ENCODE data around the gene PTPRE.

Gene PTPRE, protein sequence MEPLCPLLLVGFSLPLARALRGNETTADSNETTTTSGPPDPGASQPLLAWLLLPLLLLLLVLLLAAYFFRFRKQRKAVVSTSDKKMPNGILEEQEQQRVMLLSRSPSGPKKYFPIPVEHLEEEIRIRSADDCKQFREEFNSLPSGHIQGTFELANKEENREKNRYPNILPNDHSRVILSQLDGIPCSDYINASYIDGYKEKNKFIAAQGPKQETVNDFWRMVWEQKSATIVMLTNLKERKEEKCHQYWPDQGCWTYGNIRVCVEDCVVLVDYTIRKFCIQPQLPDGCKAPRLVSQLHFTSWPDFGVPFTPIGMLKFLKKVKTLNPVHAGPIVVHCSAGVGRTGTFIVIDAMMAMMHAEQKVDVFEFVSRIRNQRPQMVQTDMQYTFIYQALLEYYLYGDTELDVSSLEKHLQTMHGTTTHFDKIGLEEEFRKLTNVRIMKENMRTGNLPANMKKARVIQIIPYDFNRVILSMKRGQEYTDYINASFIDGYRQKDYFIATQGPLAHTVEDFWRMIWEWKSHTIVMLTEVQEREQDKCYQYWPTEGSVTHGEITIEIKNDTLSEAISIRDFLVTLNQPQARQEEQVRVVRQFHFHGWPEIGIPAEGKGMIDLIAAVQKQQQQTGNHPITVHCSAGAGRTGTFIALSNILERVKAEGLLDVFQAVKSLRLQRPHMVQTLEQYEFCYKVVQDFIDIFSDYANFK

DNA sequence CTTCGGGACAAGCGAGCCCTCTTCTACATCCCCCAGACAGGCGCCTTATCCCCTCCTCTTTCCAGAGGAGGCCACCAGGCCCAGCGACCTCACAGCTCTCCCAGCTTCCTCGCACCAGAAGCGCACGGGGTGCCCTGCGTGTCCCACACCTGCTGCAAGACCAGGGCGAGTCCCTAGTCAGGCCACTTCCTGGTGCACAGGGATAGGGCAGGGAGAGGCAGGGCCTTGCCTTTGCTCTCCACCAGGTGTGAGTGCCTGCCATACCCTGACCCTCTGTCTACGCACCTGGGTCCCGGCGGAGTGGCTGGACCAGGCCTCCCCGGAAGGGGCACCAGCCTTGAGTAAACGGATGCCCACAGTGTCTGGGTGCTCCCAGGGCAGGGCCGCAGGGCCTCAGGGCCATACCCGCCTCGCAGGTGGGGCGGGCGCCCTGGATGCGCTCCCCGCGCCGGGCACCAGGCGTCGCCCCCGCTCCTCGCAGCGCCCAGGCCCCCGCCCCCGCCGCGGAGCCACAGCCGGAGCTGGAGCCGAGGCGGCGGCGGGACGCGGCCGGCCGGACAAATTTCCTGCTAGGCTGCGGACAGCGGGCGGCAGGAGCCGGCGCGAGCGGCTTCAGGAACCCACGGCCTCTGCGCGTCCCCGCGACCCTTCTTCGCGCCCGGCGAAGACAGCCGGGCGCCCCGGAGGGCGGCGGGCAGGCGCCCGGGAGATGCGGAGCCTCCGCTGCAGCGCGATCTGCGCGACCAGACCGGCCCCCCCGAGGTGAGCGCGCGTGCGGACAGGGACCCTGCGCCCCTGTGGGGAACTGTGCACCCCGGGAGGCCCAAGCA, at the start of gene PTPRE:
Gene PTPRE, plus strand, starts transcription at position 556 of the 830 bp plus-strand sequence. CDS start 133,779 bp downstream, outside the sequence.
- Histone ChIP-seq H3K36me3 (ENCODE audit: insufficient read depth, low read length) (no peaks in the 10 kb centered on the region), H3K9me3 (ENCODE audit: low read length) (no peaks in the 10 kb centered on the region), H3K9ac (ENCODE audit: low read length) (no peak within 1 kb of the TSS), H3K27me3 (ENCODE audit: control insufficient read depth in 1 of 2, insufficient read depth in 2 of 2, low read length in 2 of 2) (peaks cover 0 to 11% of the 10 kb centered on the region in 2 donors), H3K4me1 (ENCODE audit: insufficient read depth, low read length) (peaks cover 4% of the 10 kb centered on the region), H3K4me3 (ENCODE audit: low read depth in 1 of 2, low read length in 2 of 2) (peak within 1 kb of the TSS; percentile 32 to 71), H3K27ac (ENCODE audit: low read depth, low read length) (peak within 1 kb of the TSS; percentile 34)

DNA sequence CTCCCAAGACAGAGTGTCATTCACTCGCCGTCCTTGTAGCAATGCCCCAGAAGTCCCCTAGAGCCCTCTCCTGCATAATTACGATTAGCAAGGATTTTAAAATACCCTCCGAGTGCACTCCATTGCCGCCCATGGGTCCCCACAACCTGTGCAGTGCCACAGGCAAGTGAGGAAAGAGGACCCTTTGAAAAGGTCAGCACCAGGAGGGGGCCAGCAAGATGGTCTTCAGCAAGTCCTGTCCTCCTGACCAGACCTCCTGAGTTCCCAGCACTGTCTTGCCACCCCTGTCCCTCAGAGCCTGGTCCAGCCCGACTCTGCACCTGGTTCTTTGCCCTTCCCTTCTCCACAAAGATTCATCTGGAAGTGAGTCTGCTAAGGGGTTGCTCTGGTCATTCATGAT, 46.3 kb upstream of the PTPRE start:
- H3K4me1 ChIP-seq (ENCODE audit: insufficient read depth, low read length) = no peaks in the 10 kb centered on the region
- no peak overlapping the region for H3K27ac ChIP-seq (ENCODE audit: low read depth, low read length)
- no peak overlapping the region for H3K4me3 ChIP-seq (ENCODE audit: low read depth in 1 of 2, low read length in 2 of 2)
- no peak overlapping the region for H3K9ac ChIP-seq (ENCODE audit: low read length)
- H3K36me3 ChIP-seq (ENCODE audit: insufficient read depth, low read length) = no peaks in the 10 kb centered on the region
- no peaks in the 10 kb centered on the region for H3K27me3 ChIP-seq (ENCODE audit: control insufficient read depth in 1 of 2, insufficient read depth in 2 of 2, low read length in 2 of 2)
- H3K9me3 ChIP-seq (ENCODE audit: low read length) = no peaks in the 10 kb centered on the region

DNA sequence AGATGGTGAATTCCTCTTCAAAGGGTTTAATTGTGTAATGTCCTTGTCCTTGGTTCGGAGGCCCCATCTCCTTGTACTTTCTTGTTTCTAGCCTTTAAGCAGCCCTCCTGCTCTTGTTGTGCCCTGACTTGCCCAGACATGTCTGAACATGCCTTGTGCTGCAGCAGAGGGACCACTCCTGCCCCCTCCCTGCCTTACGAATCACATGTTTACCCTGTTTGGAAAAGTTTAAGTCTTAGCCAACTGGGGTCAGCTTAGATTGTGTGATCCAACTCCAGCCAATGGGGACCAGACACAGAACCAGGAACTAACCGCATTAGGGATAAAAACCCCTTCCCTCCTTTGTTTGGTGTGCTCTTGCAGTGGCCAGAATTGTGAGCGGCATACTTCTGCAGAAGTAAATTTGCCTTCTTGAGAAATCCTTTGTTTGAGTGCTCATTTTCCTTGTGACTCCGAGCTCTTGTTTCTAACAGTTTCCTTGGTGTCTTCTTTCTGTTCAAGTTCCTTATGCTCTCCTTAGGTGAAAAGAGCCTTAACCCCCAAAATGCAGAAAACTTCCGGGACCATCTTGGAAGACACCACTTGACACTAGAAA, 43.6 kb upstream of the PTPRE start:
- Histone ChIP-seq H3K27me3 (ENCODE audit: control insufficient read depth in 1 of 2, insufficient read depth in 2 of 2, low read length in 2 of 2) (no peaks in the 10 kb centered on the region), H3K4me3 (ENCODE audit: low read depth in 1 of 2, low read length in 2 of 2) (no peak overlapping the region), H3K9ac (ENCODE audit: low read length) (no peak overlapping the region), H3K27ac (ENCODE audit: low read depth, low read length) (no peak overlapping the region), H3K36me3 (ENCODE audit: insufficient read depth, low read length) (no peaks in the 10 kb centered on the region), H3K4me1 (ENCODE audit: insufficient read depth, low read length) (no peaks in the 10 kb centered on the region), H3K9me3 (ENCODE audit: low read length) (no peaks in the 10 kb centered on the region)

DNA sequence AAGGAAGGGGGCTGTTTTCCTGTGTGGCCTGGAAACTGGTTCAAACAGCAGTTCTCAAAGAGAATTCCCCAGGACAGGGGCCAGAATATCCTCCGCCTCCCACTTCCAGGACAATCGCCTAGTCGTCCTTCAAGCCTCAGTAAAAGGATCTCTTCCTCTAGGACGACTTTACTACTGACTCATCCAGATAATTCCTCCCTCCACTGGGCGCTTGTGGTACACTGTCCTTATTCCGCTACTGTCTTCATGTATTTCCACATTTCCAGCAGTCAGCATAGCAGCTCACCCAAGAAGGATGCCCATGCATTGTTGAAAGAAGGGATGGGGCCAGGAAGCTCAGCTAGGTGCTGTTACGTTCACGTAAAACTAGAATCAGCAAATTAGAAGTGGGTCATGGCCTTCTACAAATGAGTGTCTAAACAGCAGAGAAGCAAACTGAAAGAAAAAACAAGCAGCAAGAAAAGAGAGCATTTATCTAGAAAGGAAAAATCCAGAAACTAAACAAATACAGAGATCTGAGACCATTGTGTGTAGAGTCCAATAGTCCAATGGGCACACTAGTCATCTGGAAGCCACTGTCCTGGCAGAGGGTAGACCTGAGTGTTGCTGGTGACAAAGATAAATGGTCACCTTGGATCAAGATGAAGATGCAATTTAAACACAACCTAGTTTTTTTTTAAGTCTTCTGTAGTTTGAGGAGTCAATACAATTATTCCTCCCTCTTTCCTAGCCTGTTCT, 40.5 kb upstream of the PTPRE start:
- Histone ChIP-seq H3K9me3 (ENCODE audit: low read length) (no peaks in the 10 kb centered on the region), H3K27me3 (ENCODE audit: control insufficient read depth in 1 of 2, insufficient read depth in 2 of 2, low read length in 2 of 2) (no peaks in the 10 kb centered on the region), H3K9ac (ENCODE audit: low read length) (no peak overlapping the region), H3K36me3 (ENCODE audit: insufficient read depth, low read length) (no peaks in the 10 kb centered on the region), H3K4me1 (ENCODE audit: insufficient read depth, low read length) (no peaks in the 10 kb centered on the region), H3K4me3 (ENCODE audit: low read depth in 1 of 2, low read length in 2 of 2) (no peak overlapping the region), H3K27ac (ENCODE audit: low read depth, low read length) (no peak overlapping the region)

DNA sequence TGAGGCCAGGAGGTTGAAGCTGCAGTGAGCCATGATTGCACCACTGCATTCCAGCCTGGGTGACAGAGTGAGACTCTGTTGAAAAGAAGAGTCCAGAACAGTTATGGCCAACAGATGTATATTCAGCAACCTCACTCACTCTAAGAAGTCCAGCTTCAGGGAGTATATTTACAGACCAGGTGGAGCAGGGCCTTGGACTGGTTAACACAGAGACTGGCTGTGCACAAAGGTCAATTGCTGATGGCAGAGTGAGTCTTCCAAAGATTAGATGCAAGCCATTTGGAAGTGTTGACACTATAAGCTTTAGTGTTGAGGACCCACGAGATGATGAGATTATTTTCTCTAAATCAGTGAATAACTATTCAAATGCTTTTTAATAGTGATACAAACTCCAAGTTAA, 39.1 kb upstream of the PTPRE start:
- H3K36me3 ChIP-seq (ENCODE audit: insufficient read depth, low read length) = no peaks in the 10 kb centered on the region

DNA sequence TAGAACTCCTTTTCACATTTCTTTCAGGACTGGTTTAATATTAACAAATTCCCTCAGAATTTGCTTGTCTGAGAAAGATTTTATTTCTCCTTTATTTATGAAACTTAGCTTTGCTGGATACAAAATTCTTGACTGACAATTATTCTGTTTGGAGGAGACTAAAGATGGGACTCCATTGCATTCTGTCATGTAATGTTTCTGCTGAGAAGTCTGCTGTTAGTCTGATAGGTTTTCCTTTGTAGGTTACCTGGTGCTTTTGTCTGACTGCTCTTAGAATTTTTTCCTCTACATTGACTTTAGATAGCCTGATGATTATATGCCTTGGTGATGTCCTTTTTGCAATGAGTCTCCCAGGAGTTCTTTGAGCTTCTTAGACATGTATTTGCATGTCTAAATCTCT, 37.6 kb upstream of the PTPRE start:
- no peaks in the 10 kb centered on the region for H3K4me1 ChIP-seq (ENCODE audit: insufficient read depth, low read length)
- H3K36me3 ChIP-seq (ENCODE audit: insufficient read depth, low read length) = no peaks in the 10 kb centered on the region
- H3K27me3 ChIP-seq (ENCODE audit: control insufficient read depth in 1 of 2, insufficient read depth in 2 of 2, low read length in 2 of 2) = no peaks in the 10 kb centered on the region
- H3K27ac ChIP-seq (ENCODE audit: low read depth, low read length) = no peak overlapping the region
- no peaks in the 10 kb centered on the region for H3K9me3 ChIP-seq (ENCODE audit: low read length)
- H3K4me3 ChIP-seq (ENCODE audit: low read depth in 1 of 2, low read length in 2 of 2) = no peak overlapping the region
- H3K9ac ChIP-seq (ENCODE audit: low read length) = no peak overlapping the region

More for the DNA sequence above, 39.1 kb upstream of the PTPRE start:
- no peak overlapping the region for H3K9ac ChIP-seq (ENCODE audit: low read length)
- no peaks in the 10 kb centered on the region for H3K4me1 ChIP-seq (ENCODE audit: insufficient read depth, low read length)
- H3K27me3 ChIP-seq (ENCODE audit: control insufficient read depth in 1 of 2, insufficient read depth in 2 of 2, low read length in 2 of 2) = no peaks in the 10 kb centered on the region
- H3K27ac ChIP-seq (ENCODE audit: low read depth, low read length) = no peak overlapping the region
- no peaks in the 10 kb centered on the region for H3K9me3 ChIP-seq (ENCODE audit: low read length)
- no peak overlapping the region for H3K4me3 ChIP-seq (ENCODE audit: low read depth in 1 of 2, low read length in 2 of 2)

DNA sequence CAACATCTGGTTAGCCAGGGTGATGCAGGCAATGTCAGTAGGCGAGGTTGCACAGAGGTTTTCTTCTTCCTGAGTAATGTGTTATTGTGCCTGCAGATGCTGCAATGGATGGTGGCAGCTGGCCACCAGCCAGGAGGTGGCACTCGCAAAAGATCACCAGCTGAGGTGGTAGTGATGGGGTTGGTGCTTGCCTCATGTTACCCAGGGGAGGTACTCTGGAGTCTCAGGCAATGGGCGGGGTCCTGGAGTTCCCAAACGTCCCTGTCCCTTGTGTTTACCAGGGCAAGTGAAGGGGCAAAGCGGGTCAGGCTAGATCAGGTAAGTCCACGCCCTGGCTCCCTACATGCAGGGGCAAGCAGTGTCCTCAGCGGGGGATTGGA, 35.3 kb upstream of the PTPRE start:
- H3K4me1 ChIP-seq (ENCODE audit: insufficient read depth, low read length) = no peaks in the 10 kb centered on the region
- no peak overlapping the region for H3K9ac ChIP-seq (ENCODE audit: low read length)
- H3K27me3 ChIP-seq (ENCODE audit: control insufficient read depth in 1 of 2, insufficient read depth in 2 of 2, low read length in 2 of 2) = no peaks in the 10 kb centered on the region
- no peak overlapping the region for H3K27ac ChIP-seq (ENCODE audit: low read depth, low read length)
- no peaks in the 10 kb centered on the region for H3K9me3 ChIP-seq (ENCODE audit: low read length)
- no peak overlapping the region for H3K4me3 ChIP-seq (ENCODE audit: low read depth in 1 of 2, low read length in 2 of 2)
- no peaks in the 10 kb centered on the region for H3K36me3 ChIP-seq (ENCODE audit: insufficient read depth, low read length)

DNA sequence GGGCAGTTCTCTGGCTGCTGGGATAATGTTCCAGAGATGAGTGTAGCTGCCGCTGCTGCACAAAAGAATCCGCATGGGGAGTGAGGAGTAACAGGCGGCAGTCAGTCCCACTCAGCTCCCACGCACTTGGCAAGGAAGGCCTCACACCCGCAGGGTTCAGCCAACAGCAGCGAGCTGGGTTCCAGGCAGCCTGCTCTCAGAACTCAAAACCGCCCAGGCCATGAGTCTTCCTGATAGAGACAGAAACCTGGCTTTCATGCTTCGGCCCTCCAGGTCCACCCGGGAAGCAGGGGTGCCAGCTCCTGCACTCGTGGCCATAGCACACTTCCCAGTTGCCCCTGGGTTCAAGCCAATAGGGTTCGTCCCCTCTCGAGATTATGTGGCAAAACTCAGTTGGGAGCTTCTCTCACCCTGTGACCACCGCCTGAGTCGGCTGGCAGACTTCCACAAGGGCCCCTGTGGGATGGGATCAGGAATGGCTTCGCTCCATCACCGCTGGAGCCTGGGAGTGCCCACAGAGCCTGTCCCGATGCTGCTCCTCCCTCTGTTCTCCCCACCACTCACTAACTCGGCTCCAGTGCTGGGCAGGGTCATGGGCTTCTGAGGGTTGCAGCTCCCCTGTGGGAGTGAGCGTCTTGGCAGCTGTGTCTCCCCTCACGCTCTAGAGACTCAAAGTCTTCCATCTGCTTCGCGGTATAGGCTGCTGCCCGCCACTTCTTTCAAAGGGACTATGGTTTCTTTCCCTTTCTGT, 34.7 kb upstream of the PTPRE start:
- Histone ChIP-seq H3K27ac (ENCODE audit: low read depth, low read length) (no peak overlapping the region), H3K9ac (ENCODE audit: low read length) (no peak overlapping the region), H3K27me3 (ENCODE audit: control insufficient read depth in 1 of 2, insufficient read depth in 2 of 2, low read length in 2 of 2) (no peaks in the 10 kb centered on the region), H3K36me3 (ENCODE audit: insufficient read depth, low read length) (no peaks in the 10 kb centered on the region), H3K4me3 (ENCODE audit: low read depth in 1 of 2, low read length in 2 of 2) (no peak overlapping the region), H3K9me3 (ENCODE audit: low read length) (no peaks in the 10 kb centered on the region), H3K4me1 (ENCODE audit: insufficient read depth, low read length) (no peaks in the 10 kb centered on the region)

DNA sequence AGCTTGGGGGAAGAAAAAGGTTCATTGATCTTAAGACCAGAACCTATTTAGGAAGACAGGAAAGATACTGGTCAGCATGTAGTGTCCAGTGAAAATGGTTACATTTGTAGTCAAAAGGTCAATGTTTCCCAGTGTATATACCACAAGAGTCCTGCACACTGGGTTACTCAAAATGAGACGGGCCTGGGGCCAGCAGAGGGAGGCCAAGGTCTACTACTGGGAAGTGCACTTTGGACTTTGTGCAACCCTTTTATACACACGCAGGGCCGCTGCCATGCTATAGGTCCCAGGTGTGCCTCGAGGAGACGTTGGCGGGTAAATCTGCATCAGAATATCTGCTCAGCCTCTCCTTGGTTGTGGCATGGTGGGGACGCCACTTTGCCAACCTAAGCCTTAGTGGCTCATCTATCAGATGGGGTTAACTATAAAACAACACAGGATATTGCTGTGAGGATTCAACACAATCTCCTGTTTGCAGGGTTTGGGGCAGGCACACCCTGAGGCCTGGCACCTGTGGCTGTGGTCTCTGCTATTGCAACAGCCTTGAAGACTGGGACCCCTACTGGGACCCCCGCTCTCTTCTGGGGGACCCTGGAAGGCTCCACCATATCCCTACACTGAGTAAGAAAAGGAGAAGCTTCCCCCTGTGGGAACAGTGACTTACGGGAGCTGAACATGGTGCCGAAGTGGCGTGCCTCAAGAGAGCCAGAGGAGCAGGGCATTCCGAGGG, 33.9 kb upstream of the PTPRE start:
- no peaks in the 10 kb centered on the region for H3K27me3 ChIP-seq (ENCODE audit: control insufficient read depth in 1 of 2, insufficient read depth in 2 of 2, low read length in 2 of 2)
- no peaks in the 10 kb centered on the region for H3K9me3 ChIP-seq (ENCODE audit: low read length)
- no peaks in the 10 kb centered on the region for H3K36me3 ChIP-seq (ENCODE audit: insufficient read depth, low read length)
- no peaks in the 10 kb centered on the region for H3K4me1 ChIP-seq (ENCODE audit: insufficient read depth, low read length)
- no peak overlapping the region for H3K4me3 ChIP-seq (ENCODE audit: low read depth in 1 of 2, low read length in 2 of 2)
- H3K9ac ChIP-seq (ENCODE audit: low read length) = no peak overlapping the region
- H3K27ac ChIP-seq (ENCODE audit: low read depth, low read length) = no peak overlapping the region

Measured in muscle layer of colon (tissue), 2 donors.